Activated naive CD8-positive, alpha-beta T cell treated with anti-CD3 and anti-CD28 coated beads for 36 hours (primary cell): ENCODE results near the gene PIK3CD. TPM values are rescaled to one million over a fixed set of nuclear protein-coding genes. Genes with fewer than 3 reads are reported as not detected.
A peak's percentile ranks its signal among the peaks of the same experiment; 100 is the strongest.

Experiments
- DNase-seq: peaks from one replicate; pipeline ENCODE4 v3.0.0; 2021
- H3K27ac Mint-ChIP-seq: one replicate; pipeline ENCODE4 v1.8.0; 2022; ENCODE audit warnings: mild to moderate bottlenecking, moderate library complexity, mixed read lengths
- H3K27me3 Mint-ChIP-seq: one replicate; pipeline ENCODE4 v1.8.0; 2022; ENCODE audit warnings: mild to moderate bottlenecking, mixed read lengths
- H3K36me3 Mint-ChIP-seq: one replicate; pipeline ENCODE4 v1.8.0; 2021; ENCODE audit warnings: mild to moderate bottlenecking, mixed read lengths
- H3K4me1 Mint-ChIP-seq: one replicate; pipeline ENCODE4 v1.8.0; 2021; ENCODE audit warnings: mixed read lengths
- H3K4me3 Mint-ChIP-seq: one replicate; pipeline ENCODE4 v1.8.0; 2022; ENCODE audit warnings: mild to moderate bottlenecking, moderate library complexity, mixed read lengths
- H3K9me3 Mint-ChIP-seq: one replicate; pipeline ENCODE4 v1.8.0; 2022; ENCODE audit warnings: mixed read lengths
- total RNA-seq, 2 experiments: library from RNA; stranded (reverse); gene quantifications; one replicate each; pipeline ENCODE4 v1.2.3, GENCODE V29; 2021

The PIK3CD gene
- total RNA-seq, 2 experiments from 2014 or later = 131 to 134 TPM

- Mint-ChIP-seq H3K36me3 (no peaks in the 10 kb centered on the region), H3K9me3 (no peaks in the 10 kb centered on the region), H3K27ac (no peak overlapping the region), H3K4me1 (peaks cover 6% of the 10 kb centered on the region), H3K4me3 (no peak overlapping the region), H3K27me3 (no peaks in the 10 kb centered on the region)
- no peak for DNase-seq
Measured at GRCh38 chr1:9763914-9764313, 112.4 kb downstream of the PIK3CD start.

- no peak for DNase-seq
- no peaks in the 10 kb centered on the region for H3K36me3 Mint-ChIP-seq
- H3K9me3 Mint-ChIP-seq = no peaks in the 10 kb centered on the region
- H3K4me1 Mint-ChIP-seq = peaks cover 8% of the 10 kb centered on the region
- H3K27me3 Mint-ChIP-seq = no peaks in the 10 kb centered on the region
- H3K4me3 Mint-ChIP-seq = no peak overlapping the region
- no peak overlapping the region for H3K27ac Mint-ChIP-seq
Measured at GRCh38 chr1:9764550-9764949, 113.0 kb downstream of the PIK3CD start.

GRCh38 chr1:9766759-9767442, 115.4 kb downstream of the PIK3CD start:
- H3K27ac Mint-ChIP-seq = no peak overlapping the region
- DNase-seq = no peak

GRCh38 chr1:9767964-9768668, 116.6 kb downstream of the PIK3CD start:
- Mint-ChIP-seq H3K27ac (no peak overlapping the region), H3K4me3 (no peak overlapping the region), H3K9me3 (no peaks in the 10 kb centered on the region), H3K36me3 (peaks cover 7% of the 10 kb centered on the region), H3K4me1 (peaks cover 8% of the 10 kb centered on the region), H3K27me3 (no peaks in the 10 kb centered on the region)
- DNase-seq = peak; percentile 6

More at GRCh38 chr1:9766759-9767442, 115.4 kb downstream of the PIK3CD start:
- peaks cover 8% of the 10 kb centered on the region for H3K4me1 Mint-ChIP-seq
- peaks cover 1% of the 10 kb centered on the region for H3K36me3 Mint-ChIP-seq
- H3K27me3 Mint-ChIP-seq = no peaks in the 10 kb centered on the region
- no peak overlapping the region for H3K4me3 Mint-ChIP-seq
- H3K9me3 Mint-ChIP-seq = no peaks in the 10 kb centered on the region

- Mint-ChIP-seq H3K4me3 (no peak overlapping the region), H3K27me3 (no peaks in the 10 kb centered on the region), H3K4me1 (peaks cover 10% of the 10 kb centered on the region), H3K9me3 (no peaks in the 10 kb centered on the region), H3K36me3 (peaks cover 7% of the 10 kb centered on the region), H3K27ac (no peak overlapping the region)
- no peak for DNase-seq
Measured at GRCh38 chr1:9768983-9769382, 117.5 kb downstream of the PIK3CD start.

GRCh38 chr1:9770298-9770697, 118.8 kb downstream of the PIK3CD start:
- no peaks in the 10 kb centered on the region for H3K27me3 Mint-ChIP-seq
- H3K36me3 Mint-ChIP-seq = peaks cover 7% of the 10 kb centered on the region
- H3K9me3 Mint-ChIP-seq = no peaks in the 10 kb centered on the region
- H3K27ac Mint-ChIP-seq = no peak overlapping the region
- DNase-seq = no peak
- peaks cover 6% of the 10 kb centered on the region for H3K4me1 Mint-ChIP-seq
- H3K4me3 Mint-ChIP-seq = no peak overlapping the region

GRCh38 chr1:9774712-9775679, 123.5 kb downstream of the PIK3CD start:
- Mint-ChIP-seq H3K4me3 (no peak overlapping the region), H3K36me3 (peaks cover 7% of the 10 kb centered on the region), H3K9me3 (no peaks in the 10 kb centered on the region), H3K4me1 (peaks cover 9% of the 10 kb centered on the region), H3K27ac (no peak overlapping the region), H3K27me3 (no peaks in the 10 kb centered on the region)
- no peak for DNase-seq

GRCh38 chr1:9776685-9777084, 125.2 kb downstream of the PIK3CD start:
- Mint-ChIP-seq H3K4me3 (no peak overlapping the region), H3K27ac (no peak overlapping the region), H3K4me1 (peaks cover 9% of the 10 kb centered on the region), H3K9me3 (no peaks in the 10 kb centered on the region), H3K27me3 (no peaks in the 10 kb centered on the region), H3K36me3 (peaks cover 7% of the 10 kb centered on the region)
- DNase-seq = no peak

Other genes with a start within 250 kb of the PIK3CD start
- 10 to 100 TPM; 11.1 to 13.2 TPM for gene SLC25A33, start 112.3 kb upstream of the PIK3CD start, total RNA-seq
- 10 to 100 TPM; 31.6 to 32.2 TPM for gene TMEM201, start 62.8 kb upstream of the PIK3CD start, total RNA-seq
- 10 to 100 TPM; 30.4 to 31.0 TPM for gene CLSTN1, start 172.2 kb downstream of the PIK3CD start, total RNA-seq